K562 (cell line): ENCODE measurements around the gene RETREG1. TPM values are rescaled to one million over a fixed set of nuclear protein-coding genes. Genes with fewer than 3 reads are reported as not detected.

Experiments used
- BRCA1 ChIP-seq, 2 experiments: fragments of 450-650 bp in 1 of 2; sonication (generic) in 1 of 2; formaldehyde crosslinking in 1 of 2; IDR thresholded peaks; 2 replicates each; pipeline versions ENCODE4 v1.5.0 to v1.6.1; 2017 to 2020; ENCODE audit warnings: mild to moderate bottlenecking in 1 of 2, missing genetic modification reagents in 1 of 2
- ELK1 ChIP-seq: sonication (generic); formaldehyde crosslinking; IDR thresholded peaks from 2 replicates; pipeline ENCODE4 v1.8.1; 2022; ENCODE audit warnings: missing genetic modification reagents
- HIVEP1 ChIP-seq: fragments of 250-450 bp; sonication (Bioruptor Pico); IDR thresholded peaks from 2 replicates; pipeline ENCODE4 v1.4.0; 2020; ENCODE audit warnings: mild to moderate bottlenecking
- RREB1 ChIP-seq: fragments of 250-450 bp; sonication (Bioruptor Pico); IDR thresholded peaks from 2 replicates; pipeline ENCODE4 v1.4.0; 2020
- ZFX ChIP-seq: sonication (generic); formaldehyde crosslinking; IDR thresholded peaks from 2 replicates; pipeline ENCODE4 v1.8.0; 2022; ENCODE audit warnings: mild to moderate bottlenecking, missing genetic modification reagents, moderate library complexity
- ZNF212 ChIP-seq: fragments of 450-650 bp; formaldehyde crosslinking; IDR thresholded peaks from 2 replicates; pipeline ENCODE4 v1.4.0; 2020; ENCODE audit warnings: mild to moderate bottlenecking
- ZNF280A ChIP-seq: fragments of 450-650 bp; IDR thresholded peaks from 2 replicates; pipeline ENCODE4 v1.6.1; 2018; ENCODE audit warnings: mild to moderate bottlenecking, low read depth; ENCODE audit not compliant: partially characterized antibody
- ZNF644 ChIP-seq: fragments of 200-800 bp; sonication (Bioruptor generic); IDR thresholded peaks from 2 replicates; pipeline ENCODE4 v1.6.1; 2016; ENCODE audit warnings: low read depth, missing genetic modification characterization, missing compliant biosample characterization
- polyA plus RNA-seq, 8 experiments: library from polyadenylated mRNA; depleted of rRNA in 4 of 8; stranded (reverse) in 5 of 8; unstranded in 3 of 8; fragments of >200 nt; fragmentation: Nextera tagmentation in 2 of 8; fragmentation: Illumina TruSeq in 1 of 8; extraction: Ambion mirVana in 2 of 8; extraction: Trizol in 1 of 8; gene quantifications; 2 replicates each; pipeline versions ENCODE4 v1.2.1 to v1.2.3, GENCODE V29; 2011 to 2014; ENCODE audit warnings: inconsistent platforms in 1 of 8, missing spikeins in 1 of 8
- total RNA-seq, 7 experiments: library from RNA; depleted of rRNA in 6 of 7; stranded (reverse); fragments of >200 nt in 6 of 7; fragmentation: Illumina TruSeq in 2 of 7; extraction: Trizol in 2 of 7; gene quantifications; 2 replicates each; pipeline versions ENCODE4 v1.2.1 to v1.2.3, GENCODE V29; 2011 to 2021; ENCODE audit warnings: low replicate concordance in 1 of 7

The RETREG1 gene
- total and polyA plus RNA-seq, 9 of the 15 experiments (the other 6 are each of a cell fraction or from before 2014, with no cell fraction given) = 0.01 to 0.20 (median 0.08) TPM; not detected in 5

- TF ChIP-seq RREB1 (CRISPR knock-in tag) = no peak
- TF ChIP-seq ELK1 (CRISPR knock-in tag) = no peak
- TF ChIP-seq ZFX (CRISPR knock-in tag) = peak; percentile 38; the same call in 1 of the 2 replicates
- no peak for TF ChIP-seq ZNF280A
- TF ChIP-seq ZNF212 (CRISPR knock-in tag) = 0 out of 2 replicates have a peak, but pooled peaks have one; percentile 17
- TF ChIP-seq ZNF644 (tag) = no peak
- 0 out of 2 replicates have a peak, but pooled peaks have one; percentile 15 for TF ChIP-seq HIVEP1 (CRISPR knock-in tag)
- TF ChIP-seq BRCA1 (IDR thresholded peaks at IDR 0.05) = no peak
- TF ChIP-seq BRCA1 (CRISPR knock-in tag; IDR thresholded peaks at IDR 0.05) = no peak
Observed at GRCh38 chr5:16577677-16578076, 39.1 kb downstream of the RETREG1 start (continued).
